Measurements from ENCODE around the gene SGMS2.
A peak's percentile ranks its signal among the peaks of the same experiment; 100 is the strongest.

SGMS2 gene

DNA sequence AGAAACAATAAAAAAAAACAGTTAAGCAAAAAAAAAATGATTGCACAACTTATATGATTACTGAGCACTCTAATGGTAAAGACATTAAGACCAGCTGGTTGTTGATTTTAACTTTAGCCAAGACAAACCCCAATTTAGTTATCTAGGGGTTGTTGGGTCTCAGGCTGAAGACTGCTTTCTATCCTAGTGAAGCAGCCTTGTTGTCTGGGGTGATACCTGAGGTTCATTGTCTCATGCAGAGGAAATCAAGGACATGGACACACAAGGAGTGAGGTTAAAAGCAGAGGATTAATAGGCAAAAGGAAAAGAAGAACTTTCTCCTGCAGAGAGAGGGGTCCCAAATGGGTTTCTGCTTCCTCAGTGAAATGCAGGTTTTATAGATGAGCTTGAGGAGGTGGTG is 66.6 kb downstream of the SGMS2 start:
- TF ChIP-seq, protein P1, sequence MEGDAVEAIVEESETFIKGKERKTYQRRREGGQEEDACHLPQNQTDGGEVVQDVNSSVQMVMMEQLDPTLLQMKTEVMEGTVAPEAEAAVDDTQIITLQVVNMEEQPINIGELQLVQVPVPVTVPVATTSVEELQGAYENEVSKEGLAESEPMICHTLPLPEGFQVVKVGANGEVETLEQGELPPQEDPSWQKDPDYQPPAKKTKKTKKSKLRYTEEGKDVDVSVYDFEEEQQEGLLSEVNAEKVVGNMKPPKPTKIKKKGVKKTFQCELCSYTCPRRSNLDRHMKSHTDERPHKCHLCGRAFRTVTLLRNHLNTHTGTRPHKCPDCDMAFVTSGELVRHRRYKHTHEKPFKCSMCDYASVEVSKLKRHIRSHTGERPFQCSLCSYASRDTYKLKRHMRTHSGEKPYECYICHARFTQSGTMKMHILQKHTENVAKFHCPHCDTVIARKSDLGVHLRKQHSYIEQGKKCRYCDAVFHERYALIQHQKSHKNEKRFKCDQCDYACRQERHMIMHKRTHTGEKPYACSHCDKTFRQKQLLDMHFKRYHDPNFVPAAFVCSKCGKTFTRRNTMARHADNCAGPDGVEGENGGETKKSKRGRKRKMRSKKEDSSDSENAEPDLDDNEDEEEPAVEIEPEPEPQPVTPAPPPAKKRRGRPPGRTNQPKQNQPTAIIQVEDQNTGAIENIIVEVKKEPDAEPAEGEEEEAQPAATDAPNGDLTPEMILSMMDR (IDR thresholded peaks at IDR 0.05): no peak
- no peak overlapping the region for H3K27ac Mint-ChIP-seq
- peaks cover 10% of the 10 kb centered on the region for H3K36me3 Mint-ChIP-seq (ENCODE audit: low read depth)
- peaks cover 3% of the 10 kb centered on the region for H3K4me1 Mint-ChIP-seq
- H3K4me3 Mint-ChIP-seq: no peak overlapping the region
- peaks cover 44% of the 10 kb centered on the region for H3K9me3 Mint-ChIP-seq
- DNase-seq: no peak
- peaks cover 3% of the 10 kb centered on the region for H3K27me3 Mint-ChIP-seq (ENCODE audit: low read depth, poor library complexity)

DNA sequence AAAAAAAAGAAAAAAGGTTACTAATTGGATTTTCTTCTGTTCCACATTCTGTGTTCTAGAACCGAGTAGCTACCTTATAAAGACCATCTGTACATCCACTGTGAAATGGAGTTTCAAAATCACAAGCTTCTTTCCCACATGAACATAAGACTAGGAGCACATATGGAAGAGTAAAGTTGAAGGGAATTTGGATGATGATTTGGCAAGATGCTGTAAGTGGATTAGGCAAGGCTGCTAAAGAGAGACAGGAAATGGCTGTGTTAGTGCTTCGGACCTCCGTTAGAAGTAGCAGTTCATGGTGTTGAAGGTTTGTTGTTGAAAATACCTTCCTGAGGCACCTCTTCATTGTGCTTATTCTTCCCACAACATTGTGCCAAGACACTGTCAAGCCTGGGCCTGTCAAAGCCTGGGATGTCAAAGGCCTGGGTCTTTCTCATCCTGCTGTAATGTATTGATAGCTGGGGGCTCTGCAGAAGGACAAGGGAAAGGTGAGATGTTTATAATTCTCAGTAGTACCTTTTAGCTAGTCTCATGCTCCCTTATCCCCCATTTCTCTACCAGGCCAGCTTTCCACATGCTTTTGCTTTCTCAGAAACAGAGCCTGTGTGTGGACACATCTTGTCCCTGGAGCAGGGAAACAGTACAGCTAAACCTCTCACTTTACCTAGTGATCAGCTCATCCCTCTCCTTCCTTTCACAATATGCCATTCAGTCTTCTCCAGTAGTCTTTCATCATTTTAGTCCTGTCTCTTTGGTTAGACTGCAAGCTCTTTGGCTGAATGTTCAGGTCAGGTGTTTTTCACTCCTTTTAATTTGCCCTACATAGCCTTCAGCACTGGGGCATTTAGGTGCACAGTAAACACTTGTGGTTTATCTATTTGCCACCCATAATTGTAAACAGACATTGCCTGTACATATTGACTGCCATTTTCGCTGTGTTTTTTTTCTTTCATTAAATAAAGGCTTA is 68.7 kb downstream of the SGMS2 start:
- TF ChIP-seq, protein P1 (IDR thresholded peaks at IDR 0.05): no peak
- Mint-ChIP-seq H3K9me3 (peaks cover 26% of the 10 kb centered on the region), H3K36me3 (ENCODE audit: low read depth) (peaks cover 10% of the 10 kb centered on the region), H3K4me3 (no peak overlapping the region), H3K27ac (no peak overlapping the region), H3K27me3 (ENCODE audit: low read depth, poor library complexity) (peaks cover 3% of the 10 kb centered on the region), H3K4me1 (peaks cover 8% of the 10 kb centered on the region)
- DNase-seq: no peak

DNA sequence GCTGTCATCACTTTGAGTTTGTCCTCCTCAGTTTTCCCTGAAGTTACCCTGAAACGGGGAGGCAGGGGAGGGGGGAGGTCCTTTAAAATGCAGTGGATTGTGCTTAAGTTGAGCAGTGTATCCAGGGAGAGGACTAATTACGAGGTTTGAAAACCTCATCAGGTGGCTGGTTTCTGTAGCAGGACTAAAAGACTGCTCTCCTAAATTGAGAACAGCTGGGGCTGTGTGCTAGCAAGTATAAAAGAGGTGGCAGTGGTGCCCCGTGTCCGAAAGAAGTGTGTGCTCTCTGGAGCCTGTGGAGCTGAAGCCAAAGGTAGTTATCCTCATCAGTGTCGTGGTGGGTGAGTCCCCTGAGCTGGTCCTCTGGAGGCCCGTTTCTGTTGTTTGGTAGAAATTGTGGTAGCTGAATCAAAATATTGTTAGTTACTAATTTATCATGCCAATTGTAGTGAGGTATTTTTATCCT is 69.4 kb downstream of the SGMS2 start:
- H3K27ac Mint-ChIP-seq: no peak overlapping the region
- DNase-seq: no peak
- H3K9me3 Mint-ChIP-seq: peaks cover 22% of the 10 kb centered on the region
- peaks cover 3% of the 10 kb centered on the region for H3K27me3 Mint-ChIP-seq (ENCODE audit: low read depth, poor library complexity)
- H3K36me3 Mint-ChIP-seq (ENCODE audit: low read depth): peaks cover 10% of the 10 kb centered on the region
- TF ChIP-seq, protein P1 (IDR thresholded peaks at IDR 0.05): no peak
- no peak overlapping the region for H3K4me3 Mint-ChIP-seq
- peaks cover 8% of the 10 kb centered on the region for H3K4me1 Mint-ChIP-seq

DNA sequence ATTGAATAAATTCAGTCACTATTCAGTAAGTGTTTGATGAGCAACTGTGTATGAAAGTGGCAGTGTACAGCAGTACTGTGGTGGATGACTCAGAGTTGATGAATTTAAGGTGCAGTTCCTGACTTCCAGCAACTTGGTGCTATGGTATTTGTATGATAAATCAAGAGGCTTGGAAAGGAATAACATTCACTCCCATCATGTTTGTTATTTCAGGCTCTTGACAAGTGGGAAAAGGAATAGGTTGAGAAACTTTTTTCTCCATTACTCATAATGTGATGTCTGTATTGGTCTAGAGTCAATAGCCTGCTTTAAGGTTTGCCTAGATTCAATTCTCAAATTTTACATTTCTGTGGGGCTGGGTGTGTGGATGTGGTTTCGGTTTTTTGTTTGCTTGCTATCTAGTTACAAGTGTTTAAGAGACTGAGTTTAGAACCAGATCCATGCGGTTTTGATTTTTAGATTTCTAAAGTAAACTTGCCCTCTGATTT is 71.5 kb downstream of the SGMS2 start:
- Mint-ChIP-seq H3K27ac (peak overlapping the region; percentile 49), H3K27me3 (ENCODE audit: low read depth, poor library complexity) (peaks cover 3% of the 10 kb centered on the region), H3K4me1 (peaks cover 8% of the 10 kb centered on the region), H3K9me3 (peaks cover 3% of the 10 kb centered on the region), H3K36me3 (ENCODE audit: low read depth) (peaks cover under 1% of the 10 kb centered on the region), H3K4me3 (no peak overlapping the region)
- DNase-seq: no peak
- TF ChIP-seq, protein P1 (IDR thresholded peaks at IDR 0.05): no peak

DNA sequence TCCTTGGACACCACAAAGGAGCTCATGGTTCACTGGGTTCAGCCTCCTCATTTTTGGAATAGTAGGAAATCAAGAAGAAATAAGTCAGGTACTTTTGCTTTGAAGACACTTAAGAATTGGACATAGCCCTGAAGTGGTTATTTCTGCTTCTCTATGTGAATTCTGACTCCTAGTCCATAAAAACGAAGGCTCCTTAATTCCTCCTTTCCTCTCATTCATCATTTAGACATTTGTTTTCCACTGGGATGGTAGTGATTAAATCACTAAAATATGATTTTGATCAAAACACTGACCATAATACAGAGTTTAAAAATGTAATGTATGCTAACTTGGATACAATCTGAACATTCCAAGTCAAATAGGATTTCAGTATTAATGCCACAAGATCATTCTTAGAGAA is 71.9 kb downstream of the SGMS2 start:
- peaks cover 3% of the 10 kb centered on the region for H3K27me3 Mint-ChIP-seq (ENCODE audit: low read depth, poor library complexity)
- no peaks in the 10 kb centered on the region for H3K9me3 Mint-ChIP-seq
- no peak for DNase-seq
- H3K36me3 Mint-ChIP-seq (ENCODE audit: low read depth): no peaks in the 10 kb centered on the region
- H3K27ac Mint-ChIP-seq: peak overlapping the region; percentile 49
- TF ChIP-seq, protein P1 (IDR thresholded peaks at IDR 0.05): no peak
- no peak overlapping the region for H3K4me3 Mint-ChIP-seq
- H3K4me1 Mint-ChIP-seq: peaks cover 8% of the 10 kb centered on the region

All from nephron progenitor cell (in vitro differentiated cells).